NCI-H2171 treated with DMSO at 0.1 percent for 48 hours (cell line): ENCODE measurements around the gene FASTKD1.

Experiments used
- DNase-seq: peaks from one replicate; lab custom pipeline; 2025; lab: John Stamatoyannopoulos, UW

FASTKD1 gene

DNA sequence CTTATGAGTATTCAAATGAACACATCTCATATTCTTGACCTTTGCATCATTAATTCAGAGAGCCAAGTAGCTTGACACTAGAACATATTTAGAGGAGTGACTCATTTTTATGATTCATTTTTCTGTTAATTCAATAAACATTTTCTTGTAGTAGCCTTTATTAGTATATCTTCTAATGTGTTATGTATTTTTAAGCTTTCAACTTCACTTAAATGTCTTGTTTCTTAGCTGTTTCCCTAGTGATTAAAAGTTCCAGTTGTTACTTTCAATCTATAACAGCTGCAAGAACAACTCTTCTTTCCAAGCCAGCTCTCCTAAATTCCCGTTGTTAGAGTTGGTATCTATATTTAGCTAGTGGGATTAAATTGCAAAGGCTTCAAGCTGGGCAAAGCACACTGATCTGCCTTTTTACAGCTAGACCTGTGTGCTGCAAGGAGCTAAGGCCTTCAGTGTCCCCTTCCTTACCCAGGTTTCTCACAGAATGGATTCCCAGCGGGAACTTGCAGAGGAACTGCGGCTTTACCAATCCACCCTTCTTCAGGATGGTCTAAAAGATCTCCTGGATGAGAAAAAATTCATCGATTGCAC, 64.3 kb downstream of the FASTKD1 start, which contains the start of gene KLHL41:
Gene KLHL41, plus strand, starts transcription at position 405 of the 588 bp plus-strand sequence. Its CDS starts 77 bp downstream, at position 482.
- DNase-seq, result no peak

- peak; percentile 12 for DNase-seq
Observed at GRCh38 chr2:169507698-169508097, 66.0 kb downstream of the FASTKD1 start.

DNA sequence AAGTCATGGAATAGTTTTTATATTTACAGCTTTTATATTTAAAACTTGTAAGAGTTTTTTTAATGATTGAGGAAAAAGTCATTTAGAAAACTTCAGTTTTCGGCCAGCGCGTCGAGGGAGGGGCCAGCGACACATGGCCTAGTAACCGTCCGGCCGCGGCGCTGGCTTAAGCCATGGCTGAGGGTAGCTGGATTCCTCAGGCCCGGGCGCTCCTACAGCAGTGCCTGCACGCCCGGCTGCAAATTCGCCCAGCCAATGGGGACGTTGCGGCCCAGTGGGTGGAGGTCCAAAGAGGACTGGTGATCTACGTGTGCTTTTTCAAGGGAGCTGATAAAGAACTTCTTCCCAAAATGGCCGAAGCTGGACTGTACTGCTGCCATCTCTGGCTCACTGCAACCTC, 69.0 kb downstream of the FASTKD1 start:
- no peak for DNase-seq

- peak; percentile 57 for DNase-seq
Observed at GRCh38 chr2:169495310-169495928, 78.2 kb downstream of the FASTKD1 start.

DNA sequence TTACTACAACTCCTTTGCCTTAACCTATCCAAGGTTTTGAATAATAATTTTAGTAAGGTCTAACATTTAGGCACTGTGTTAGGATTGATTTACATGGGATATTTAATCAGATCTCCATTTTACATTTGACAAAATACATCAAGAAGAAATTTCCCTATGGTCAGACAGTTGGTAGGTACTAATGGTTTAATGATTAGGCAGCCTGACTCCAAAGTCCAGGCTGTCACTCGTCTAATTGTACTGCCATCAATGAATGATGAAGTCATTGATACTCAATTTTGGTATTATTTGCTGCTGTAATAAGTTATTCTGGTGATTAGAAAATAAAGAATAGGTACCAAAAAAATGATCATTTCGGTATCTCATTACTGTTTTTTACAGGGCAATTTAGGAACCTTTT, 80.3 kb downstream of the FASTKD1 start:
- no peak for DNase-seq

GRCh38 chr2:169491378-169491777, 82.3 kb downstream of the FASTKD1 start:
- no peak for DNase-seq

GRCh38 chr2:169490834-169491233, 82.8 kb downstream of the FASTKD1 start:
- no peak for DNase-seq

DNA sequence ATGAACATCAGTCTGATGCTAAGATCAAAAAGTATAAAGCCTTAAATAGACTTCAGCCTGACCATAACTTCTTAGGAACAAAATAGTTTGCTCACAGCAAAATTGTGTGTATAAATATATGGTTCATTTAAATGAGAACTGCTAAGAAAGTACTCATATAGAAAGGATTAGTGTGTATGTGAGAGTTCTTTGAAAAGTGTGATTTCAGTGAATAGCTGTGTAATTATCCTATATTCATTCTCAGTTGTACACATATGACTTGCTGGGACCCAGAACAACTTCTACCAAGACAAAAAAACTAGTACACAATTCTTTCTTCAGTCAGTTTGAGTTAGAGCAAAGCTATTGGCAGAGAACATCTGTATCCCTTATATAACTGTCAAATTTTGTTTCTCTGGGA, 87.2 kb downstream of the FASTKD1 start:
- no peak for DNase-seq

GRCh38 chr2:169485650-169486138, 88.0 kb downstream of the FASTKD1 start:
- DNase-seq, result no peak

- DNase-seq, result no peak
Observed at GRCh38 chr2:169480079-169480465, 93.6 kb downstream of the FASTKD1 start.
